GM10248 (cell line): ENCODE data around the gene POLR2L.

Experiments used
- CTCF ChIA-PET: fragments of 300-600 bp; sonication (Branson Sonifier 250); formaldehyde crosslinking; extraction: SDS; loops from one replicate; lab custom pipeline; 2021; ENCODE audit warnings: antibody characterized with exemption; lab: Yijun Ruan, JAX
- POLR2A ChIA-PET: fragments of 350-650 bp; sonication (Branson Sonifier 250); formaldehyde crosslinking; extraction: SDS; loops from one replicate; lab custom pipeline; 2020; ENCODE audit warnings: antibody characterized with exemption; lab: Yijun Ruan, JAX
- DNase-seq: peaks from one replicate; pipeline ENCODE4 v3.0.0; 2012; ENCODE audit errors: extremely low spot score
- TF ChIP-seq, protein P1 (sequence below): IDR thresholded peaks from 2 replicates; pipeline ENCODE4 v1.5.1; 2012; ENCODE audit warnings: mild to moderate bottlenecking, low read depth; ENCODE audit errors: extremely low read depth, missing control alignments, control extremely low read depth

Gene POLR2L

DNA sequence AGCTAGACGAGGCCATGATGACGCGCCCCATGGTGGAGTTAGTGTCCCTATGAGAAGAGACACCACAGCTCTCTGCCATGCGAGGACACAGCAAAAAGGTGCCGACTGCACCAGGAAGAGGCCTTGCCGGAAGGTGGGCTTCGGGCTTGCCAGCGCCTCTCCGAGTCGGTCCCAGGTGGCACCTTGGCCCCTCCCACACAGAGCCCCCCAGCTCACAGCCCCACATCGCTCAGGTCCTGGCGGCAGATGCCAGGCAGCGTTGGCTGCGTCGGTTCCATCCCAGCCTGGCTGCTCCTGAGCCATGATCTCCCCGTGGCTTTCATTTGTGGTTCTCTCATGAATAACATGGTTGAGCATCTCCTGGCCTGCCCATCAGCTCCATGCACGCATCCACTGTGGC is 44.2 kb upstream of the POLR2L start:
- POLR2A ChIA-PET, result no interaction called here
- DNase-seq, result no peak
- TF ChIP-seq, protein P1, sequence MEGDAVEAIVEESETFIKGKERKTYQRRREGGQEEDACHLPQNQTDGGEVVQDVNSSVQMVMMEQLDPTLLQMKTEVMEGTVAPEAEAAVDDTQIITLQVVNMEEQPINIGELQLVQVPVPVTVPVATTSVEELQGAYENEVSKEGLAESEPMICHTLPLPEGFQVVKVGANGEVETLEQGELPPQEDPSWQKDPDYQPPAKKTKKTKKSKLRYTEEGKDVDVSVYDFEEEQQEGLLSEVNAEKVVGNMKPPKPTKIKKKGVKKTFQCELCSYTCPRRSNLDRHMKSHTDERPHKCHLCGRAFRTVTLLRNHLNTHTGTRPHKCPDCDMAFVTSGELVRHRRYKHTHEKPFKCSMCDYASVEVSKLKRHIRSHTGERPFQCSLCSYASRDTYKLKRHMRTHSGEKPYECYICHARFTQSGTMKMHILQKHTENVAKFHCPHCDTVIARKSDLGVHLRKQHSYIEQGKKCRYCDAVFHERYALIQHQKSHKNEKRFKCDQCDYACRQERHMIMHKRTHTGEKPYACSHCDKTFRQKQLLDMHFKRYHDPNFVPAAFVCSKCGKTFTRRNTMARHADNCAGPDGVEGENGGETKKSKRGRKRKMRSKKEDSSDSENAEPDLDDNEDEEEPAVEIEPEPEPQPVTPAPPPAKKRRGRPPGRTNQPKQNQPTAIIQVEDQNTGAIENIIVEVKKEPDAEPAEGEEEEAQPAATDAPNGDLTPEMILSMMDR, result no peak
- CTCF ChIA-PET, result no interaction called here

DNA sequence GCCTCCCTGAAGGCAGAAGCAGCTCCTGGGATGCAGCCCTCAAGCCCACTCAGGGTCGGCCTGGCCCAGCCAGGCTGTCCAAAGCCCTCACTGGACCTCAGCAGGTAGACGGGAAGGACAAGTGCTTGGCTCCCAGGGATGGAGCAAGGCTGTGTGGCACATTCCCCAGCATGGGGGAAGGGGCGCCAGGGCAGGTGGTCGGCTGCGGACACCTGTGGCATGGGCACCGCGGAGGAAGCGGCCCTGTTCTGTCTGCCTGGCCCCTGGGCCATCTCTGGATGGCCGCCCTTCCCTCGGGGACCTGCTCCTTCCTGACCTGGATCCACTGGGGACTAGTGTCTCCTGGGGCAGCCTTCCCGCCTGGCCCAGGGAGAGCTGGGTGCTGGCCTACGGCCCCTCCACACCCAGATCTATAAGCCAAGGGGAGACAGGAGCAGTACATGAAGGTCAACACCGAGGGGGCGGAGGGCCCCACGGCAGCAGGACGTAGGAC is 42.3 kb upstream of the POLR2L start:
- TF ChIP-seq, protein P1, result no peak
- DNase-seq, result no peak
- ChIA-PET POLR2A (no interaction called here), CTCF (no interaction called here)

DNA sequence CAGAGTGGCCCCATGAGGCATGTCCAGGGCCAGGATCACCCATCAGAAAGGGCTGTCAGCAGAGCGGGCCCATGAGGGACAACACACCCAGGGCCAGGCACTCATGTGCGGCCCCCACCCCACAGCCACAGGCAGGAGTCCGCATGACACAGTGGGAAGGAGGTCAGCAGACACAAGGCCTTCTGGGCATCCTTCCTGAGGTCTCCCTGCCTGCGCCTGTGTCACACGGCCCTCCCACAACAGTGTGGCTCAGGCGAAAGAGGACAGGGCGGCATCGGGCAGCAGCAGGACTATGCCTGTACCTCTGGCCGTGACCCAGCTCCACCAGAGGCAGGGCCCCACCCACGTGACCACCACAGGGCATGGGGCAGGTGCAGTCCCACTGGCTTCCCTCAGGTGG is 41.2 kb upstream of the POLR2L start:
- DNase-seq, result no peak
- TF ChIP-seq, protein P1, result no peak
- ChIA-PET CTCF (no interaction called here), POLR2A (no interaction called here)

DNA sequence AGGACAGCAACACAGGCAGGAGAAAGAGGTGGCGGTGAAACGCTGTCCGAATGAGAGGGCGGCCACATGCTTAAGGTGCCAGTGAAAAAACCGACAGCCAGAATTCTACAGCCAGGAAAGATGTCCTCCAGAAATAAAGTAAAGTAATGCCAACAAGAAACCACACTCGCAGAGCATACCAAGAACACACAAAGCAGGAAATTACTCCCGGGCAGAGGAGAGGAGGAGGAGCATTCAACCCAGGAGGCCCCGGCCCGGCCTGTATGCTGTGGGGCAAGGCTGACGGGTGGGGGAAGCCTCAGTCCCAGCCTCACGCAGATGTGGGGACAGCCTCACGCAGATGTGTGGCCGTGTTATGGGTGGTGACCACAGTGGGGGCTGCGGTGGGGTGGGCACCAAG is 40.3 kb upstream of the POLR2L start:
- TF ChIP-seq, protein P1, result no peak
- ChIA-PET CTCF (no interaction called here), POLR2A (no interaction called here)
- DNase-seq, result no peak

- DNase-seq, result no peak
- ChIA-PET CTCF (no interaction called here), POLR2A (no interaction called here)
- TF ChIP-seq, protein P1, result no peak
Observed at GRCh38 chr11:880447-880846, 38.1 kb upstream of the POLR2L start.

GRCh38 chr11:877565-877964 is 35.2 kb upstream of the POLR2L start:
- CTCF ChIA-PET, result interaction anchor here (1.9 kb wide), 1 partner anchor 30 kb away, joined by 5 read pairs; no protein-coding TSS in a partner anchor
- no peak for DNase-seq
- TF ChIP-seq, protein P1, result no peak
- POLR2A ChIA-PET, result no interaction called here
